ENCODE results near the gene VSIG4.

GRCh38 chrX:66007851-66008250, 32.0 kb downstream of the VSIG4 start:
- no peak for TF ChIP-seq CTCF (IDR thresholded peaks at IDR 0.05)
- TF ChIP-seq POLR2AphosphoS5 (IDR thresholded peaks at IDR 0.05), result no peak
- TF ChIP-seq EP300 (IDR thresholded peaks at IDR 0.05), result no peak
- no peak for TF ChIP-seq POLR2A (IDR thresholded peaks at IDR 0.05)

Measured in stomach (tissue), 4 donors.